ENCODE measurements around the gene QTRT2.
A peak's percentile ranks its signal among the peaks of the same experiment; 100 is the strongest.

QTRT2 gene

DNA sequence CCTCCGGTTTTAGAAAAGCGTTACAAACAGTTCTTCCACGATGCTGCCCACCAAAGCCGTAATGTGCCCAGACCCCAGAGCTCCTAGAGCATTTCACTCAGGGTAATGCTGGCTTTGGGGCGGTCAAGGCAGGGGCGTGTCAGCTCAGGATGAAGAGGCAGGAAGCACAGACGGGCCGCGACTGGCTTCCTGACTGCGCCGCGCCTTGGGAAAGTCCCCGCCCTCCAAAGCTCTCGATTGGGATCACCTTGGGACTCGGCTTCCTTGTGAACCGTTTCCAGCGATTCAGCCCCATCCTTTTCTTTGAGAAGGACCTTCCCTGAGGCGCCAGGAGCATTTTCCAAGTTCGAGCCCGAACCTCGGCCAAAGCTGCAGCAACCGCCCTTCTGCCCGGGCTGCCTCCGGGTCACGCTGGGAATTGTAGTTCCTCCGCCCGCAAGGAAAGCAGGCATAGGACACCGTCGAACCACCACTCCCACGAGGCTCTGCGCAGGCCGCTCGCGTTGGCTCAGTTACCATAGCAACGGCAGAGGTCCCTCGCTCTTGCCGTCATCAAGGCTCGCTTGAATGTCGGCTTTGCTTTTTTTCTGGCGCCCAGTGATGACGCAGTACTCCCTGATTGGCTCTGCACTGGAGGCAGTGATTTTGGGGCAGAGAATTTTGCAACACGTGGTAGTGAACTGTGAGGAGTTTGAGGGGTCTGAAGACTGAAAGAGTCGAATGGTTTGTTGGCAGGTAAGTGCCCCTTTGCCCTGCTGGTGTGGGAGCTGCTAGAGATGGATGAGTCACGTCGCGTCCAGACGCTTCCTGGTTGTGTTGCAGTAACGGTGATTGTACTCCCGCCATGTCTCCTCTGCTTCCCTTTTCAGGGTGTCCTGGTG, at the start of gene QTRT2, which contains the start of gene CCDC191:
Gene QTRT2, plus strand, starts transcription at position 608 of the 881 bp plus-strand sequence. CDS start 8,521 bp downstream, outside the sequence.
Gene CCDC191, minus strand, starts transcription at position 397 of the 881 bp plus-strand sequence. Its CDS starts 60 bp downstream, at position 337.
- ATAC-seq = peak; percentile 97

GRCh38 chr3:114011059-114011797, 45.3 kb upstream of the QTRT2 start:
- DNase-seq (no peak), ATAC-seq (no peak)

More for the DNA sequence above, at the start of gene QTRT2, which contains the start of gene CCDC191:
- DNase-seq = peak; percentile 97

DNA sequence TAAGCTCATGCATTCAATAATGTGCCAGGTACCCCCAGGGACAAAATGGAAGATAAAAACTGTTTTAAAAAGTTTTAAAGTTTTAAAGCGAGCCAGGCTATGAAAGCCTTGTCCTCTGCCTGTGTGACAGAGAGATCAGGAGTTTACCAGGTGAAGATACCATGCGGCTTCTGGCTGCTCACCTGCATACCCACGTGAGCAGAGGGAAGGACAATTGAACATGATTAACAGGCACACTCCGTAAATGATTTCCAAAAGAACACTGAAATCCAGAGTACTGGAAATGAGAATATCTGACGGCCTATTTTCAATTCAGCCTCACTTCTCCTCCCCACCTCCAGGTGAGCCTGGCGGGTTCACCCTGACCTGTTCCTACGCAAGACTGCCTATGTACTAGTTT, 42.3 kb upstream of the QTRT2 start:
- DNase-seq = no peak
- ATAC-seq = no peak

GRCh38 chr3:114019486-114019885, 37.1 kb upstream of the QTRT2 start:
- DNase-seq (no peak), ATAC-seq (no peak)

- ATAC-seq (no peak), DNase-seq (no peak)
These were observed 35.6 kb upstream of the QTRT2 start for GRCh38 chr3:114020907-114021306.

DNA sequence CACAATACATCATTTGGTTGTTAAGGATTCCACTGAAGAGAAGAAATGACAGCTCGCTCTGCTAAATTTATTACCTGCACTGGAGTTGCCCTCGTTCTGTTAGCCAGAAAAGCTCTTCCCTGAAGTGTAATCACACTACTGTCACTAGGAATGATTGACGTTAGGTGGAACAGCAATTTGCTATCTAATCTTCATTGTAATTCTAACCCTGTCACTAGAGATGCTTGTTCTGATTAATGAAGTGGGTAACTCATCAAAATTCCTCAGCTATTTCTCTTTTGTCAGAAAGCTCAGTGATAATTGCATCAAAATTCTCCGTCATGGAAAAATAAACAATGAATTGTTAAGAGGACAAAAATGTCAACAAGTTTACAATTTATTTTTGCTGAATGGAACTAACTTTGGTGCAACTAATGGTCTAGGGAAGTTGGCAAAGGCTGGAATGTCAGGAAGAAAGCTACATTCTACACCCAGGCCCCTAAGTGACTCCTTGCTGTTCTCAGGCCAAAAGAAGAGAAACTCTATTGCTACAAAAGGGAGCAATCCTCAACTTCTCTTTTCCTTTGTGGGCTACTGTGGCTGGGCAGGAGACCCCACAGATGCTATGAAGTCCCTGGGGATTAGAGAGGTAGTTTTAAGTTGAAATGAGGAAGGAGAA, 34.3 kb upstream of the QTRT2 start:
- ATAC-seq = no peak
- DNase-seq = no peak

DNA sequence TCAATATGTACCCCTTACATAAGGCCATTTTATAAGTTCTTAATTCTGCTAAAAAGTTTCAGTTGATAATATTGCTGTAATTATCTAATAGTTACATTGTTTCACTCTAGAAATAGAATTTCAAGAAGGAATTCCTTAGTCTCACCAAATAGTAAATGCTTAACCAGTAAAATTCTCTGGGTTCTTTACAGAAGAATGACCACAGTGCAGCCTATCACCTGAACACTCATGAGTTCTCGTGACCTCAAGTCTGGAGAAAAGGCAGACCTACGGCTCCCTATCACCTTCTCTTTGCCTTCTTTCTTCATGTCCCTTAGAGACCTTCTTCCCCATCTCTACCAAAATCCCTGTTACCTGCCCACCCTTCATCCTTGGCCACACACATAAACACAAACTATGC, 31.1 kb upstream of the QTRT2 start:
- ATAC-seq (no peak), DNase-seq (no peak)

DNA sequence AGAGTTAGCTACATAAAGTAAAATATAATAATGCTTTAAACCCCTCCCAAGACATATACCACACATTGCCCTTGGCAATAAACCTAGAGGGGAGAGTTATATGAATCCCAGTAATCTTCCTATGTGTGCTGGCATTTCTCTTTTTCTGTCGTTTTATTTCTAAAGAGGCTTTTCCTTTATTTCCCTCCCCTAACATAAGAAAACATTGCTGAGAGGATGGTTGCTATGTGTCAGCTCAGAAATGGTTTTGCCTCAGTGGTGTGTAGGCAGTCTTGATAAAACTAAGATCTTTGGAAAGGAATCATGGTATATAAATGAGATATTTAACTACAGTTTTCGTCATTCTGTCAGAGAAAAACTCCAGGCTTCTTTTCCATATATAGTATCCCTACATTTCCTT, 30.2 kb upstream of the QTRT2 start:
- no peak for DNase-seq

GRCh38 chr3:114033721-114034120, 22.8 kb upstream of the QTRT2 start:
- DNase-seq = no peak
- ATAC-seq = no peak

More for the DNA sequence above, 30.2 kb upstream of the QTRT2 start:
- no peak for ATAC-seq

DNA sequence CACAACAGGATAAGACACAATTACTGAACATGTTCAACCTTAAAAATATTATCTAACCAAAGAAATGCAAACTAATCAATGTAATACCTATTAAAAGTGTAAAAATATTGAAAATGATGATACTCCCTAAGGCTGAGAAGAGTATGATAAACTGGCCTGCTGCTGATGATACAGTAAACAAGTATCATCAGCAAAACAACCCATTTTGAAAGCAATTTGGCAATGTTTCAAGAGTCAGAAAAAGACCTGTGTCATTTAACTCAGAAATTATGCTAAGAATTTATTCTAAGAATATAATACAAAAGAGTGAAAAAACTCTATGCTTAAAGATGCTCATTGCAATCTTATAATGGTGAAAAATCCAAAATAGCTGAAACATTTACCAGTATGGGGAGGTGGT, 22.3 kb upstream of the QTRT2 start:
- no peak for DNase-seq
- ATAC-seq = no peak

- ATAC-seq = no peak
- DNase-seq = no peak
These were observed 21.6 kb upstream of the QTRT2 start for GRCh38 chr3:114034787-114035545.

DNA sequence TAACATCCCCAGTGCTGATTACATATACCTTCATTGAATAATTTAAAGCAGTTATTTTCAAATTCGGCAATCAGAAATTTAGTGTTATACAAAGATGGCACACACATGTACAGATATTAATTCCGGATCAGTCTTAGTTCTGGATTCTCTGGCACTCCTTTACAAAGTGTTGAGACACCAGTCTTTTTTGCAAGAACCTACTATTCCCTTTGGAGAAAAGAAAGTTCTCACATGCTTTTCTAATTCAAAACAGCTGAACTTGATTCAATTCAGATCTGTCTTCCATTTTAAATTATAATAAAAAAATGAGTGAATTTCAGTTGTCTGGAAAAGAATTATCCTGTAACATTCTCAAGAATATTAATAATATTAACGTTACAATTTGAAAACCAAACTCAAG, 20.6 kb upstream of the QTRT2 start:
- ATAC-seq (no peak), DNase-seq (no peak)

DNA sequence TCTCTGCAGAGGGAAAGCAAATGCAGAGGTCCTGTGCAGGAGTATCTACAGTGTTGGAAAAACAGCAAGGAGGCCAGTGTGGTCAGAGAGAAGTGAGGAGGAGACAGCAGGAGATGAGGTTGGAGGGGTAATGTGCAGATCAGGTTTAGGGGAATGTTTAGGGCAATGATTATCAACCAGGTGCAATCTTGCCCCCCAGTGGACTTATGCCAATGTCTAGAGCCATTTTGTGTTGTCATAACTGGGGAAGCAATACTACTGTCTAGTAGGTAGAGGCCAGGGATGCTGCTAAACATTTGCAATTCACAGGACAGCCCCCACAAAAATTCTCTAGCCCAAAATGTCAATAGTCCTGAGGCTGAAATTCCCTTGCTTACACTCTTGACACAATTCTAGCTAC, 13.3 kb upstream of the QTRT2 start:
- ATAC-seq (no peak), DNase-seq (no peak)

GRCh38 chr3:114052216-114052615, 4.3 kb upstream of the QTRT2 start:
- ATAC-seq (no peak), DNase-seq (no peak)

DNA sequence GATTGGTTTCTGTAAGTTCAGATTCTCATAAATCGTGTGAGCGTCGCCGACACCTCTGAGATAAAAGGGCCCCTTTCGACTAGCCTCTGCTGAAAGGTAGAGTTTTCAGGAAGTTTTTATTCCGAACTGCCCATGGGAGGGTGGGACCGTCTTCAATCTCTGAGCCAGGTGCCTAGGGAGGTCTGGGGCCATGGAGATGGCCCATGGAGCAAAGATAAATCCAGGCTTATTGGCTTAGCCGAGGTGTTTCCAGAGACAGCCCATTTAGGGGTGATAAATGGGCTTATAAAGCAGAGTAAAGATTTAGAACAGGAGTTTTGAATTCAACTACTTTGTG, 442 bp downstream of the QTRT2 start:
- ATAC-seq = peak; percentile 3
- no peak for DNase-seq

GRCh38 chr3:114058646-114059045, 2.1 kb downstream of the QTRT2 start:
- ATAC-seq (no peak), DNase-seq (no peak)

DNA sequence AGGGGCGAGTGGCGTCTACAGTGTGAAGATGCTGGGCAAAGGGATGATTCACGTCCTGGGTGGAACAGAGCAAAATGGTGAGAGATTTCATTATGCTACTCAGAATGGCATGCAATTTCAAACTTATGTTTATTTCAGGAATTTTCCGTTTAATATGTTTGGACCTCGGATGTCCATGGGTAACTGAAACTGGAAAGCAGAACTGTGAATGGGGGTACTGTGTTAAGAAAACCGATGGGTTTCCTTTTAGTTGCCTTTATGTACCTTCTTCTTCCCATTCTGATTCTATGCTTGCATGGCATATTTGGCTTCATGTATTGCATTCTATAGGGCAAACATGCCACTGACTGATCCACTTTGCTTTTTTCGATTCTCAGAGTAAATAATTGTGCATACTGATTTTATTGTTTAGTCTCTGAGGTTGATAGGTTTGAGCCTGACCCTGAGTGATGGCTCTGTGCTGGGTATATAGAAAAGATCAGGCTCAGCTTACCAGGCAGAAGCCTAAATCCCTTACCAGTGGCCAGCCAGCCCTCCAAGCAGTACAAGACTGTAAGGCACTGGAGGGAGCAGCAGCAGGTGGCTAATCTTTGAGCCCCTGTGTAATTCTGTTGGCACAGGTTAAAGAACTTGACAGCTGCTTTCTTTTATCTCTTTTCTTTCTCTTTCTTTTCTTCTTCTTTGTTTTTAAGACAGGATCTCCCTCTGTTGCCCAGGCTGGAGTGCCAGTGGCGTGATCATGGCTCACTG, 4.5 kb downstream of the QTRT2 start:
- DNase-seq (no peak), ATAC-seq (no peak)

DNA sequence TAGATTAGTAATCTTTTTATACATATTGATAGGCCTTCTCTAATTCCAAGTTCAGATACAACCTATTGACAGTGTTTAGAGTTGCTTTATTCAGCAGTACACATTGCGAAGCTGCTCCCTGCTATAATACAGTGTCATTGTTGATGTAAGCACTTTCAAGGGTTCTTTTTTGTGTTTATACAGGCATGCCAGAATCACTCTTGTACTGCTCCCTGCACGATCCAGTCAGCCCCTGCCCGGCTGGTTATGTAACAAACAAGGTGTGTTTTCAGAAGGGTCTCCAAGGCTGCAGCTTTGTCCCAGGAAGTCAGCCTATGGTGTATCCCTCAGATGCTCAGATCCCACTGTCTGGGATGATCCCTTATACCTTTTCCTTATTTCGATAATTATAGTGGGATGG, 11.3 kb downstream of the QTRT2 start:
- ATAC-seq (no peak), DNase-seq (no peak)

DNA sequence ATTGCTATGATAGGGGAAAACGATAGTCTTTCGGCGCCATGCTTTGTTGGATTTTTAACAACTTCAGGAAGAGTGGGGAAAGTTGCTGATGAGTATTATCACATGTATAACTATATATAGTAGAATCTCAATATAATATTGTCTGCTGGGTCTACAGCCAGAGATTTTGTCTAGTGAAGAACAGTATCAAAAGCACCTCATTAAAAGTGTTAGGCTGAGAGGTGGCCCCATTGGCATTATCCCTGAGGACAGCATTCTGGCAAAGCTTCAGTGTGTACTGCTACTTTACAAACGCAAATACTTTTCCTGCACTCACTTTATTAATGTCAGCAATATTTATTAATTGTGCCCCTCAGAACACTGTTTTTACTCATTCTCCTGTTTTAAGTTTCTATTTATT, 11.8 kb downstream of the QTRT2 start:
- DNase-seq (no peak), ATAC-seq (no peak)

GRCh38 chr3:114071786-114072185, 15.2 kb downstream of the QTRT2 start:
- DNase-seq (no peak), ATAC-seq (no peak)

- ATAC-seq (no peak), DNase-seq (no peak)
These were observed 20.2 kb downstream of the QTRT2 start for GRCh38 chr3:114076711-114077110.
